H1 (cell line): ENCODE measurements around the gene CREB3. TPM values are rescaled to one million over a fixed set of nuclear protein-coding genes. Genes with fewer than 3 reads are reported as not detected.
A peak's percentile ranks its signal among the peaks of the same experiment; 100 is the strongest.

Experiments
- CTCF ChIA-PET: fragments of 300-600 bp; sonication (Branson Sonifier 250); formaldehyde crosslinking; loops from one replicate; lab custom pipeline; 2021; ENCODE audit not compliant: partially characterized antibody; lab: Charles Lee
- POLR2A ChIA-PET: fragments of 300-600 bp; sonication (Branson Sonifier 250); formaldehyde crosslinking; loops from one replicate; lab custom pipeline; 2021; ENCODE audit warnings: inconsistent platforms; ENCODE audit not compliant: partially characterized antibody; lab: Charles Lee
- DNase-seq, 2 experiments: peaks; one replicate each; pipeline versions ENCODE4 v3.0.0 to v3.0.0-alpha.2; 2010 to 2022; ENCODE audit warnings: low spot score in 2 of 2, low read depth in 1 of 2, mixed read lengths in 1 of 2
- FAIRE-seq: peaks from 2 replicates; lab custom pipeline; 2011; peaks lifted over from hg19 to GRCh38; lab: Jason Lieb, UNC
- H2AFZ ChIP-seq: 2 replicates; pipeline ENCODE4 v1.8.1; 2012; ENCODE audit warnings: low read length, inconsistent platforms
- H2AK5ac ChIP-seq: 2 replicates; pipeline ENCODE4 v1.6.1; 2013; ENCODE audit warnings: low read depth, low read length
- H2BK120ac ChIP-seq: replicated peaks from 2 replicates; pipeline ENCODE3; 2013; ENCODE audit warnings: low read depth, low read length, inconsistent platforms
- H2BK12ac ChIP-seq: 2 replicates; pipeline ENCODE4 v1.6.1; 2013; ENCODE audit warnings: low read depth, low read length
- H2BK15ac ChIP-seq: 2 replicates; pipeline ENCODE4 v1.6.1; 2013; ENCODE audit warnings: low read length
- H2BK20ac ChIP-seq: 2 replicates; pipeline ENCODE4 v1.6.1; 2013; ENCODE audit warnings: low read length
- H2BK5ac ChIP-seq: 2 replicates; pipeline ENCODE4 v1.6.1; 2013; ENCODE audit warnings: low read depth, low read length
- H3K14ac ChIP-seq: 2 replicates; pipeline ENCODE4 v1.6.1; 2013; ENCODE audit warnings: inconsistent platforms; ENCODE audit not compliant: insufficient read length
- H3K18ac ChIP-seq: 2 replicates; pipeline ENCODE4 v1.6.1; 2013; ENCODE audit warnings: low read length; ENCODE audit errors: extremely low read depth
- H3K23ac ChIP-seq: 2 replicates; pipeline ENCODE4 v1.6.1; 2013; ENCODE audit warnings: inconsistent platforms; ENCODE audit not compliant: insufficient read length
- H3K23me2 ChIP-seq: 2 replicates; pipeline ENCODE4 v1.6.1; 2013; ENCODE audit warnings: low read depth, low read length
- H3K27ac ChIP-seq: 2 replicates; pipeline ENCODE4 v1.6.1; 2011; ENCODE audit warnings: low read depth, low read length, inconsistent platforms
- H3K27me3 ChIP-seq, 4 experiments: replicated peaks in 1 of 4; 1 replicate in 1 of 4; 2 replicates in 3 of 4; pipeline versions ENCODE4 v1.6.1 to v1.8.1; 2011 to 2013; ENCODE audit warnings: low read length in 3 of 4, mild to moderate bottlenecking in 3 of 4, inconsistent platforms in 2 of 4, mixed read lengths in 2 of 4, moderate library complexity in 1 of 4; ENCODE audit not compliant: control insufficient read depth in 3 of 4, insufficient read depth in 3 of 4; ENCODE audit errors: extremely low read depth in 1 of 4
- H3K36me3 ChIP-seq, 4 experiments: 2 replicates each; pipeline versions ENCODE4 v1.6.1 to v1.8.1; 2011 to 2013; ENCODE audit warnings: mild to moderate bottlenecking in 4 of 4, low read length in 3 of 4, moderate library complexity in 2 of 4, control low read depth in 1 of 4, inconsistent platforms in 1 of 4; ENCODE audit not compliant: insufficient read depth in 4 of 4, control insufficient read depth in 2 of 4
- H3K4ac ChIP-seq: replicated peaks from 2 replicates; pipeline ENCODE3; 2013; ENCODE audit warnings: low read length, low read depth, mixed read lengths, inconsistent platforms; ENCODE audit not compliant: insufficient read length
- H3K4me1 ChIP-seq, 4 experiments: replicated peaks in 1 of 4; 1 replicate in 1 of 4; 2 replicates in 3 of 4; pipeline versions ENCODE4 v1.6.1 to v1.8.1; 2011 to 2013; ENCODE audit warnings: low read length in 3 of 4, inconsistent platforms in 2 of 4, mixed read lengths in 1 of 4; ENCODE audit not compliant: insufficient read depth in 4 of 4, control insufficient read depth in 3 of 4
- H3K4me2 ChIP-seq, 2 experiments: 2 replicates each; pipeline versions ENCODE4 v1.6.1 to v1.8.1; 2011 to 2013; ENCODE audit warnings: low read depth in 2 of 2, low read length in 2 of 2, control low read depth in 1 of 2, inconsistent platforms in 1 of 2, mild to moderate bottlenecking in 1 of 2; ENCODE audit not compliant: insufficient read depth in 1 of 2
- H3K4me3 ChIP-seq, 4 experiments: fragments of 200-600, 300-600 bp in 1 of 4; sonication (generic), shearing (Covaris generic), sonication (Bioruptor Twin) in 1 of 4; 2 replicates each; pipeline versions ENCODE4 v1.5.1 to v1.8.1; 2011 to 2016; ENCODE audit warnings: low read length in 4 of 4, low read depth in 3 of 4, control low read depth in 2 of 4, inconsistent platforms in 2 of 4, mild to moderate bottlenecking in 2 of 4, mixed read lengths in 1 of 4, moderate library complexity in 1 of 4; ENCODE audit not compliant: insufficient read depth in 2 of 4; ENCODE audit errors: extremely low read depth in 1 of 4
- H3K56ac ChIP-seq: replicated peaks from 2 replicates; pipeline ENCODE3; 2013; ENCODE audit warnings: low read depth, mild to moderate bottlenecking, mixed read lengths, low read length, inconsistent platforms; ENCODE audit not compliant: insufficient read length
- H3K79me1 ChIP-seq: 2 replicates; pipeline ENCODE4 v1.6.1; 2013; ENCODE audit warnings: low read depth, low read length, control low read depth
- H3K79me2 ChIP-seq, 2 experiments: 2 replicates each; pipeline versions ENCODE4 v1.6.1 to v1.8.1; 2012 to 2013; ENCODE audit warnings: low read length in 2 of 2, mild to moderate bottlenecking in 2 of 2, inconsistent platforms in 1 of 2; ENCODE audit not compliant: insufficient read depth in 2 of 2, control insufficient read depth in 1 of 2
- H3K9ac ChIP-seq, 4 experiments: replicated peaks in 1 of 4; 1 replicate in 1 of 4; 2 replicates in 3 of 4; pipeline versions ENCODE4 v1.6.1 to v1.8.1; 2011 to 2013; ENCODE audit warnings: low read depth in 3 of 4, low read length in 3 of 4, control low read depth in 2 of 4, mild to moderate bottlenecking in 2 of 4, moderate library complexity in 2 of 4, inconsistent platforms in 1 of 4; ENCODE audit errors: extremely low read depth in 1 of 4
- H3K9me3 ChIP-seq, 2 experiments: 2 replicates each; pipeline versions ENCODE4 v1.6.1 to v1.8.1; 2012 to 2013; ENCODE audit warnings: mild to moderate bottlenecking in 2 of 2, moderate library complexity in 2 of 2, control low read depth in 1 of 2, inconsistent platforms in 1 of 2, low read depth in 1 of 2, low read length in 1 of 2, mixed read lengths in 1 of 2; ENCODE audit not compliant: insufficient read depth in 2 of 2
- H4K20me1 ChIP-seq, 2 experiments: replicated peaks in 1 of 2; 2 replicates each; pipeline versions ENCODE3 to v1.8.1; 2011 to 2013; ENCODE audit warnings: inconsistent platforms in 2 of 2, low read length in 2 of 2, mild to moderate bottlenecking in 1 of 2; ENCODE audit not compliant: insufficient read depth in 2 of 2, control insufficient read depth in 1 of 2
- H4K5ac ChIP-seq: 2 replicates; pipeline ENCODE4 v1.6.1; 2013; ENCODE audit warnings: low read length, low read depth, mixed read lengths, inconsistent platforms; ENCODE audit not compliant: insufficient read length
- H4K8ac ChIP-seq: 2 replicates; pipeline ENCODE4 v1.8.0; 2013; ENCODE audit warnings: mild to moderate bottlenecking, moderate library complexity, low read length, inconsistent platforms; ENCODE audit not compliant: insufficient read depth; ENCODE audit errors: extremely low read depth
- H4K91ac ChIP-seq: replicated peaks from 2 replicates; pipeline ENCODE3; 2013; ENCODE audit warnings: low read length, mixed read lengths, inconsistent platforms; ENCODE audit not compliant: insufficient read length
- ATF3 ChIP-seq: IDR thresholded peaks from 2 replicates; pipeline ENCODE4 v1.6.1; 2011; ENCODE audit warnings: low read depth, mild to moderate bottlenecking, low read length; ENCODE audit not compliant: insufficient read depth
- CBX5 ChIP-seq: fragments of 300-800, 300-1000 bp; sonication (generic); IDR thresholded peaks from 2 replicates; pipeline ENCODE4 v1.7.1; 2016; ENCODE audit warnings: antibody characterized with exemption, low read length, low read depth
- CTBP2 ChIP-seq: IDR thresholded peaks from 2 replicates; pipeline ENCODE4 v1.7.0; 2011; ENCODE audit warnings: borderline replicate concordance, mild to moderate bottlenecking, moderate library complexity, mixed read lengths, low read length; ENCODE audit not compliant: insufficient read depth, insufficient read length
- KDM1A ChIP-seq: fragments of 200-600, 300-600 bp; sonication (generic); IDR thresholded peaks from 2 replicates; pipeline ENCODE4 v1.7.1; 2016; ENCODE audit warnings: mild to moderate bottlenecking, low read length, borderline replicate concordance
- SIN3A ChIP-seq, 2 experiments: IDR thresholded peaks in 1 of 2; conservative IDR thresholded peaks in 1 of 2; 2 replicates each; pipeline ENCODE4 v1.6.1; 2011 to 2012; ENCODE audit warnings: low read length in 2 of 2, improper control_type of control experiment in 1 of 2, low read depth in 1 of 2, mild to moderate bottlenecking in 1 of 2
- SP2 ChIP-seq: IDR thresholded peaks from 2 replicates; pipeline ENCODE4 v1.6.1; 2012; ENCODE audit warnings: mild to moderate bottlenecking, low read length, inconsistent platforms
- WGBS, 2 experiments: shearing (Covaris generic) in 1 of 2; methylation state at CpG; one replicate each; pipeline versions ENCODE4 v1.1.6 to v1.1.7; 2013 to 2015; ENCODE audit warnings: low lambda C conversion rate in 2 of 2, mixed read lengths in 2 of 2, inconsistent platforms in 1 of 2, low coverage in 1 of 2, missing lambda C conversion rate in 1 of 2; ENCODE audit not compliant: insufficient replicate concordance in 2 of 2, insufficient coverage in 1 of 2, insufficient read length in 1 of 2; ENCODE audit errors: extremely low coverage in 1 of 2, missing lambda C conversion rate in 1 of 2; 5-methylcytosine and 5-hydroxymethylcytosine counted together
- polyA plus RNA-seq, 7 experiments: library from polyadenylated mRNA; depleted of rRNA in 3 of 7; stranded (reverse) in 5 of 7; unstranded in 2 of 7; fragments of >200 nt in 5 of 7; fragments of 200-250 nt in 2 of 7; gene quantifications; 1 replicate in 5 of 7; 2 replicates in 1 of 7; 4 replicates in 1 of 7; pipeline versions ENCODE4 v1.2.1 to v1.2.3, GENCODE V29; 2011 to 2013; ENCODE audit warnings: missing spikeins in 2 of 7, mixed read lengths in 2 of 7
- total RNA-seq: library from RNA; stranded (reverse); fragmentation: NEBNext Ultra II Directional; extraction: Animal tissue kit (Norgen Biotek cat#: 25700); gene quantifications from 2 replicates; pipeline ENCODE4 v1.2.1, GENCODE V29; 2021
- TF ChIP-seq, protein P1 (sequence below), 3 experiments: IDR thresholded peaks; 1 replicate in 2 of 3; 2 replicates in 1 of 3; pipeline versions ENCODE4 v1.5.1 to v1.6.1; 2011; ENCODE audit warnings: low read length in 3 of 3, mild to moderate bottlenecking in 3 of 3, inconsistent platforms in 2 of 3, low read depth in 1 of 3, moderate library complexity in 1 of 3; ENCODE audit not compliant: insufficient read depth in 1 of 3; ENCODE audit errors: control extremely low read depth in 1 of 3

CREB3 gene
- total and polyA plus RNA-seq, 2 of the 8 experiments (the other 6 are each of a cell fraction or from before 2014, with no cell fraction given) = 24.4 to 25.7 TPM

DNA sequence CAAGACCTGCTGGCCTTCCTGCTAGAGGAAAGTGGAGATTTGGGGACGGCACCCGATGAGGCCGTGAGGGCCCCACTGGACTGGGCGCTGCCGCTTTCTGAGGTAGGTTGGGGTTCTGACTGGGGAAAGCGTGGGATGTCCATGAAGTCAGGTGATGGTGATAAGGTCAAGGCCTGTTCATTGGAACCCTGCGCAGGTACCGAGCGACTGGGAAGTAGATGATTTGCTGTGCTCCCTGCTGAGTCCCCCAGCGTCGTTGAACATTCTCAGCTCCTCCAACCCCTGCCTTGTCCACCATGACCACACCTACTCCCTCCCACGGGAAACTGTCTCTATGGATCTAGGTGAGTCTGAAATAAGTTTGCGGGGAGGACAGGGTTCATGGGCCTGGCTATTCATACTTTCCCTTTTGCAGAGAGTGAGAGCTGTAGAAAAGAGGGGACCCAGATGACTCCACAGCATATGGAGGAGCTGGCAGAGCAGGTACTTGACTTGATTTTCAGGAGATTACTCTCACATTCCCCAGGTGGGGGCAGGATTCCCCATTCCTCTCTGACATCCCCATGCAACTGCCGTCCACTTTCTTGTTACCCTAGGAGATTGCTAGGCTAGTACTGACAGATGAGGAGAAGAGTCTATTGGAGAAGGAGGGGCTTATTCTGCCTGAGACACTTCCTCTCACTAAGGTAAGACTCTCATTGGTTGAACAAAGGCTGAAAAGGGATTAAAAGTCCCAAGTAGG, 505 bp downstream of the CREB3 start:
- H2BK15ac ChIP-seq = no peak overlapping the region; the same call in 1 of the 2 replicates
- no peak overlapping the region for H2AK5ac ChIP-seq
- H3K36me3 ChIP-seq = peaks cover 10 to 30% (median 21%) of the 10 kb centered on the region in 4 experiments
- H3K27ac ChIP-seq = peak overlapping the region; percentile 55; the same call in 1 of the 2 replicates
- no peak overlapping the region for H4K5ac ChIP-seq
- H3K23ac ChIP-seq = no peak overlapping the region
- H3K79me2 ChIP-seq = peaks cover 0 to 40% of the 10 kb centered on the region in 2 experiments
- peak overlapping the region; percentile 3 for H3K56ac ChIP-seq
- H2BK20ac ChIP-seq = no peak overlapping the region
- peak overlapping the region; percentile 92 to 94 for H3K4me2 ChIP-seq
- H3K4me1 ChIP-seq = peaks cover 18 to 35% (median 22%) of the 10 kb centered on the region in 4 experiments
- ChIA-PET POLR2A (interaction anchor here (0.5 to 11.1 kb wide), 26 partner anchors 8 to 1078 kb away, joined by 3 to 158 read pairs (median 4); partner anchors contain the start of genes ARHGEF39, CCDC107, GBA2 and HINT2), CTCF (interaction anchor here (0.8 to 16.0 kb wide), 18 partner anchors 8 to 121 kb away, joined by 3 to 198 read pairs (median 4); partner anchors contain the start of genes ARHGEF39, CCDC107, GBA2 and MSMP)
- H2BK120ac ChIP-seq = no peak overlapping the region
- peaks cover 2 to 9% of the 10 kb centered on the region in 2 experiments for H4K20me1 ChIP-seq
- H3K18ac ChIP-seq = no peak overlapping the region
- no peak overlapping the region for H3K14ac ChIP-seq
- peak overlapping the region; percentile 79 to 96 (median 90) for H3K4me3 ChIP-seq
- peak overlapping the region; percentile 60 for H2AFZ ChIP-seq
- H4K8ac ChIP-seq = no peak overlapping the region
- DNase-seq (peak; percentile 56 to 65), FAIRE-seq (peak; percentile 36)
- no peak overlapping the region for H2BK12ac ChIP-seq
- H3K23me2 ChIP-seq = peaks cover 15% of the 10 kb centered on the region; the same call in 1 of the 2 replicates
- peak overlapping the region; percentile 52 to 72 (median 62) for H3K9ac ChIP-seq
- peak overlapping the region; percentile 55; the same call in 1 of the 2 replicates for H2BK5ac ChIP-seq
- H3K4ac ChIP-seq = no peak overlapping the region
- 5% methylated on average over 14 of the region's 14 CpGs; no CpG with 5 or more reads in 1 of the 2 experiments for WGBS, 2 experiments
- peaks cover 13% of the 10 kb centered on the region for H3K79me1 ChIP-seq
- H3K9me3 ChIP-seq = no peaks in the 10 kb centered on the region
- no peak overlapping the region for H4K91ac ChIP-seq
- H3K27me3 ChIP-seq = no peaks in the 10 kb centered on the region
- no peak for TF ChIP-seq SP2
- no peak for TF ChIP-seq KDM1A
- TF ChIP-seq, protein P1, sequence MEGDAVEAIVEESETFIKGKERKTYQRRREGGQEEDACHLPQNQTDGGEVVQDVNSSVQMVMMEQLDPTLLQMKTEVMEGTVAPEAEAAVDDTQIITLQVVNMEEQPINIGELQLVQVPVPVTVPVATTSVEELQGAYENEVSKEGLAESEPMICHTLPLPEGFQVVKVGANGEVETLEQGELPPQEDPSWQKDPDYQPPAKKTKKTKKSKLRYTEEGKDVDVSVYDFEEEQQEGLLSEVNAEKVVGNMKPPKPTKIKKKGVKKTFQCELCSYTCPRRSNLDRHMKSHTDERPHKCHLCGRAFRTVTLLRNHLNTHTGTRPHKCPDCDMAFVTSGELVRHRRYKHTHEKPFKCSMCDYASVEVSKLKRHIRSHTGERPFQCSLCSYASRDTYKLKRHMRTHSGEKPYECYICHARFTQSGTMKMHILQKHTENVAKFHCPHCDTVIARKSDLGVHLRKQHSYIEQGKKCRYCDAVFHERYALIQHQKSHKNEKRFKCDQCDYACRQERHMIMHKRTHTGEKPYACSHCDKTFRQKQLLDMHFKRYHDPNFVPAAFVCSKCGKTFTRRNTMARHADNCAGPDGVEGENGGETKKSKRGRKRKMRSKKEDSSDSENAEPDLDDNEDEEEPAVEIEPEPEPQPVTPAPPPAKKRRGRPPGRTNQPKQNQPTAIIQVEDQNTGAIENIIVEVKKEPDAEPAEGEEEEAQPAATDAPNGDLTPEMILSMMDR (IDR thresholded peaks at IDR 0.05; ENCODE audit: control extremely low read depth in 1 of 3, insufficient read depth in 1 of 3, low read depth in 1 of 3, low read length in 3 of 3) = peak in 2 of 3 experiments; percentile 14 to 37; a peak in 2 of 4 replicates
- peak; percentile 95 for TF ChIP-seq SIN3A (conservative IDR thresholded peaks at IDR 0.05 in 1 of 2, IDR thresholded peaks at IDR 0.05 in 1 of 2; ENCODE audit: low read depth in 1 of 2, low read length in 2 of 2)
- peak; percentile 71 for TF ChIP-seq CTBP2
- no peak for TF ChIP-seq ATF3
- no peak for TF ChIP-seq CBX5
